ENCODE data around the gene THAP2. TPM values are rescaled to one million over a fixed set of nuclear protein-coding genes. Genes with fewer than 3 reads are reported as not detected.

The THAP2 gene
- total RNA-seq, 2 experiments from 2014 or later, result 6.1 to 7.1 TPM

- POLR2A ChIA-PET, result no interaction called here
- Mint-ChIP-seq H3K4me3 (no peak overlapping the region), H3K4me1 (no peaks in the 10 kb centered on the region), H3K9me3 (peaks cover 2% of the 10 kb centered on the region), H3K36me3 (ENCODE audit: low read depth) (no peaks in the 10 kb centered on the region), H3K27me3 (peaks cover 1% of the 10 kb centered on the region), H3K27ac (no peak overlapping the region)
- CTCF ChIA-PET, result interaction anchor here (0.6 kb wide), 1 partner anchor 609 kb away, joined by 6 read pairs; no protein-coding TSS in a partner anchor
- no peak for DNase-seq
Observed at GRCh38 chr12:71719647-71720370, 55.7 kb downstream of the THAP2 start.

GRCh38 chr12:71721783-71722505, 57.8 kb downstream of the THAP2 start:
- Mint-ChIP-seq H3K27me3 (peaks cover 4% of the 10 kb centered on the region), H3K4me3 (no peak overlapping the region), H3K9me3 (no peaks in the 10 kb centered on the region), H3K4me1 (no peaks in the 10 kb centered on the region), H3K36me3 (ENCODE audit: low read depth) (no peaks in the 10 kb centered on the region), H3K27ac (no peak overlapping the region)
- POLR2A ChIA-PET, result no interaction called here
- CTCF ChIA-PET, result interaction anchor here (2.6 kb wide), 1 partner anchor 13 kb away, joined by 7 read pairs; no protein-coding TSS in a partner anchor
- DNase-seq, result no peak

GRCh38 chr12:71725011-71725410, 60.9 kb downstream of the THAP2 start:
- no peak for DNase-seq
- no peaks in the 10 kb centered on the region for H3K36me3 Mint-ChIP-seq (ENCODE audit: low read depth)
- ChIA-PET CTCF (no interaction called here), POLR2A (no interaction called here)
- H3K4me3 Mint-ChIP-seq, result no peak overlapping the region
- no peak overlapping the region for H3K27ac Mint-ChIP-seq
- no peaks in the 10 kb centered on the region for H3K4me1 Mint-ChIP-seq
- peaks cover 4% of the 10 kb centered on the region for H3K27me3 Mint-ChIP-seq
- H3K9me3 Mint-ChIP-seq, result no peaks in the 10 kb centered on the region

- POLR2A ChIA-PET, result no interaction called here
- Mint-ChIP-seq H3K36me3 (ENCODE audit: low read depth) (no peaks in the 10 kb centered on the region), H3K27me3 (peaks cover 4% of the 10 kb centered on the region), H3K27ac (no peak overlapping the region), H3K4me3 (no peak overlapping the region), H3K9me3 (no peaks in the 10 kb centered on the region), H3K4me1 (no peaks in the 10 kb centered on the region)
- DNase-seq, result no peak
- CTCF ChIA-PET, result no interaction called here
Observed at GRCh38 chr12:71726548-71726947, 62.4 kb downstream of the THAP2 start.

GRCh38 chr12:71727958-71728357, 63.9 kb downstream of the THAP2 start:
- Mint-ChIP-seq H3K9me3 (no peaks in the 10 kb centered on the region), H3K4me3 (no peak overlapping the region), H3K36me3 (ENCODE audit: low read depth) (no peaks in the 10 kb centered on the region), H3K27me3 (peaks cover 4% of the 10 kb centered on the region), H3K4me1 (no peaks in the 10 kb centered on the region), H3K27ac (no peak overlapping the region)
- no peak for DNase-seq
- CTCF ChIA-PET, result no interaction called here
- POLR2A ChIA-PET, result no interaction called here

Other genes starting within 250 kb of the THAP2 start
- not detected for gene LGR5, start 224.5 kb upstream of the THAP2 start, total RNA-seq
- gene ZFC3H1, start 453 bp upstream of the THAP2 start, total RNA-seq, result 10 to 100 TPM; 55.8 to 66.7 TPM
- 10 to 100 TPM; 22.4 to 22.7 TPM for gene TMEM19, start 21.8 kb downstream of the THAP2 start, total RNA-seq
- 10 to 100 TPM; 65.5 to 81.7 TPM for gene RAB21, start 90.6 kb downstream of the THAP2 start, total RNA-seq
- 10 to 100 TPM; 50.1 to 55.4 TPM for gene TBC1D15, start 175.5 kb downstream of the THAP2 start, total RNA-seq